ENCODE data around the gene MPO. TPM values are rescaled to one million over a fixed set of nuclear protein-coding genes. Genes with fewer than 3 reads are reported as not detected.

Gene MPO
- total RNA-seq, 1 donor from 2014 or later: 0.08 TPM

- no peak for DNase-seq (ENCODE audit: missing footprints)
- no peak for ATAC-seq
- intact Hi-C loops (cut with DNase I): no loop called here
Measured at GRCh38 chr17:58228679-58229078, 52.1 kb downstream of the MPO start.

GRCh38 chr17:58227733-58228132 is 53.0 kb downstream of the MPO start:
- intact Hi-C loops (cut with DNase I): no loop called here

GRCh38 chr17:58224315-58224714 is 56.4 kb downstream of the MPO start:
- DNase-seq (ENCODE audit: missing footprints) (no peak), ATAC-seq (no peak)
- intact Hi-C loops (cut with DNase I): no loop called here

More at GRCh38 chr17:58227733-58228132, 53.0 kb downstream of the MPO start:
- ATAC-seq: no peak
- DNase-seq (ENCODE audit: missing footprints): no peak

Other genes starting within 250 kb of the MPO start
- gene DYNLL2, start 197.5 kb downstream of the MPO start, total RNA-seq: 81.4 TPM
- not detected for gene OR4D1, start 132.6 kb downstream of the MPO start, total RNA-seq
- not detected for gene OR4D2, start 114.0 kb downstream of the MPO start, total RNA-seq
- gene EPX, start 88.2 kb downstream of the MPO start, total RNA-seq: not detected
- gene MKS1, start 61.7 kb downstream of the MPO start, total RNA-seq: 7.7 TPM
- not detected for gene LPO, start 42.4 kb downstream of the MPO start, total RNA-seq
- gene TSPOAP1, start 47.9 kb upstream of the MPO start, total RNA-seq: 12.1 TPM
- gene SUPT4H1, start 71.3 kb upstream of the MPO start, total RNA-seq: 58.2 TPM
- 4.4 TPM for gene RNF43, start 136.6 kb upstream of the MPO start, total RNA-seq
- gene HSF5, start 207.5 kb upstream of the MPO start, total RNA-seq: not detected
- gene MTMR4, start 233.7 kb upstream of the MPO start, total RNA-seq: 14.3 TPM

Measured in Right ventricle myocardium inferior (tissue), 1 donor.